LNCAP (cell line): ENCODE data around the gene ANKRD16.

Experiments used
- CTCF ChIP-seq: fragments of 450-650 bp; IDR thresholded peaks from 2 replicates; pipeline ENCODE4 v1.5.1; 2017; ENCODE audit warnings: mild to moderate bottlenecking

ANKRD16 gene

DNA sequence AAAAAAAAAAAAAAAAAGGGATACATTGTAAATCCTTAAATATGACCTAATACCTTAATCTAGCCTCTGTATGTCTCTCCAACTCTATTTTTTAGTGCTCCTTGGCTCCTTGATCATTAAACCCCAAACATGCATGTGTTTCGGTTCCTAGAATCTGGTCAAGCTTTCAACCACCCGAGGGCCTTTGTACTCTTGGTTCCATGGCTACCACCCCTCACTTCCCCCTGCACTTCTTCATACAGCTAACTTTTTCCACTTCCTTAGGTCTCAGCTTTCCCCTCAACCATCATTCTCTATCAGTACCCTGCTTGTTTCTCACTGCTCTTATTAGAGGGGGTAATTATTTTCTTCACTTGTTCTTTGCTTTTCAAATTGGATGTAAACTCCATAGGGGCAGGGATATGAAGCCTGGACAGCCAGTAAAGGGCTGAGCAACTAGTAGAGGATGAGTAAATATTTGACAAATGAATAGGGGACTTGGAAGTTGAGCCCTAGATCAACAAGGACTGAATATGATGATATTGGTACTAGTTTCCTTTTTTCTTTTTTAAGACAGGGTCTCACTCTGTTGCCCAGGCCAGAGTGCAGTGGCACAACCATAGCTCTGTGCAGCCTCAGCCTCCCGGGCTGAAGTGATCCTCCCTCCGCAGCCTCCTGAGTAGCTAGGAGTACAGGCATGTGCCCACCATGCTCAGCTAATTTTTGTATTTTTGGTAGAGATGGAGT is 72.2 kb downstream of the ANKRD16 start:
- no peak for TF ChIP-seq CTCF

- no peak for TF ChIP-seq CTCF
These were observed 73.5 kb downstream of the ANKRD16 start for GRCh38 chr10:5816170-5816569.

- TF ChIP-seq CTCF = no peak
These were observed 75.3 kb downstream of the ANKRD16 start for GRCh38 chr10:5814110-5815107.

GRCh38 chr10:5813341-5814109 is 76.2 kb downstream of the ANKRD16 start, which contains the start of gene GDI2:
Gene GDI2 (minus strand): TSS chr10:5813434. CDS start chr10:5813258, 176 bp downstream.
- TF ChIP-seq CTCF = no peak

DNA sequence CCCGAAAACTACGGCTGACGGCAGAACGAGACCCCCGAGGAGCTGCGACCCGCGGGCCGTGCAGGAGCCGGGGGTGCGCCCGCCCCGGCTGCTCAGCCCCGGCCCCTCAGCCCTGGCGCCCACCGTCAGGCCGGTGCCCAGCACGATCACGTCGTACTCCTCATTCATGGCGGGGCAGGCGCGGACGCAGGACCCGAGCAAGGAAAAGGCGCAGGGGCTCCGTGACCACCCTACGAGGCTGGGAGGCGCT is 76.7 kb downstream of the ANKRD16 start:
- TF ChIP-seq CTCF = no peak

DNA sequence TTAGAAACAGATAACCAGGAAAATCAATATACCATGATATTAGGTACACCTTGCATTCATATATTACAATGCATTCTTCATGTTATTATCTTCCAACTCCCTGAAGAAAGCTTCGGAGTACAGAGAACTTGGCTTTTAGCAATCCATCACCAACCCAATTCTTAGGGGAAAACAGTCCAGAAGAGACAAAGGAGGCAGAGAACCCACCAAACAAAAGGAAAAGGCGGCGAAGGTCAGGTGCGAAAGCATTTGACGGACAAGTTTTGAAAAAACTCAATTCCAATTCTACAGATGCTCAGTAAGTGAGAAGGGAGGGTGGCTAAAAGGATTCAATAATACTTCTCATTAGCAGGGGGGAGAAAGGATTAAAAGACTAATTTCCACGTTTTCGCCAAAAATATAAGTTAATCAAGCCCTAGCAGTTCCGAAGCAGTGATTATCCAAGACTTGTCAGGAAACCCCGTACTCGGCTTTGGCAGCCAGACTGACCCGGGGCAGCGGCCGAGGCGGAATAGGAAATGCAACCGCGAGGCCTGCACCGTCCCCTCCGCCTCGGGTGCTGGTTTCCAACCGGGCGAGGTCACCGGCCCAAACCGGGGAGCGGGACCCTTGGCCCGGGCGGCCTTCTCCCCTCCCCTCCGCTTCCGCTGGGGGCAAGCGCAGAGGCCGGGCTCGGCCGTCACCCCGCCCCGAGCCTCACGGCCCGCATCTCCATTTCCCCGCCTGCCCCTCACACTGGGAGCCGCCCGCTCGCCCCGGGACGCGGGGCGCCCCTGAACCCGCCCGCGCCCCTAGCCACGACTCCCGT is 77.2 kb downstream of the ANKRD16 start:
- TF ChIP-seq CTCF = no peak
